HUES64 (cell line): Measurements from ENCODE around the gene SLC25A39.

ENCODE experiments used
- H3K27ac ChIP-seq: 2 replicates; pipeline ENCODE4 v1.7.0; 2013; ENCODE audit warnings: low read depth, low read length, inconsistent platforms
- H3K27me3 ChIP-seq: 2 replicates; pipeline ENCODE4 v1.6.1; 2013; ENCODE audit warnings: mild to moderate bottlenecking, low read length; ENCODE audit not compliant: insufficient read depth
- H3K36me3 ChIP-seq: 2 replicates; pipeline ENCODE4 v1.6.1; 2013; ENCODE audit warnings: mild to moderate bottlenecking, low read length; ENCODE audit not compliant: insufficient read depth
- H3K4me1 ChIP-seq: 2 replicates; pipeline ENCODE4 v1.6.1; 2013; ENCODE audit warnings: mild to moderate bottlenecking, low read length, moderate library complexity; ENCODE audit not compliant: insufficient read depth
- H3K4me3 ChIP-seq: 2 replicates; pipeline ENCODE4 v1.5.1; 2013; ENCODE audit warnings: mild to moderate bottlenecking, low read length, moderate library complexity
- H3K9ac ChIP-seq: 2 replicates; pipeline ENCODE4 v1.6.1; 2013; ENCODE audit warnings: mild to moderate bottlenecking, low read depth, low read length
- H3K9me3 ChIP-seq: 2 replicates; pipeline ENCODE4 v1.6.1; 2013; ENCODE audit warnings: low read depth, low read length; ENCODE audit not compliant: insufficient read depth
- WGBS: fragments of 150-250, 120-280 bp; methylation state at CpG from one replicate; pipeline ENCODE4 v1.1.7; 2013; ENCODE audit warnings: missing lambda C conversion rate; 5-methylcytosine and 5-hydroxymethylcytosine counted together

The SLC25A39 gene

DNA sequence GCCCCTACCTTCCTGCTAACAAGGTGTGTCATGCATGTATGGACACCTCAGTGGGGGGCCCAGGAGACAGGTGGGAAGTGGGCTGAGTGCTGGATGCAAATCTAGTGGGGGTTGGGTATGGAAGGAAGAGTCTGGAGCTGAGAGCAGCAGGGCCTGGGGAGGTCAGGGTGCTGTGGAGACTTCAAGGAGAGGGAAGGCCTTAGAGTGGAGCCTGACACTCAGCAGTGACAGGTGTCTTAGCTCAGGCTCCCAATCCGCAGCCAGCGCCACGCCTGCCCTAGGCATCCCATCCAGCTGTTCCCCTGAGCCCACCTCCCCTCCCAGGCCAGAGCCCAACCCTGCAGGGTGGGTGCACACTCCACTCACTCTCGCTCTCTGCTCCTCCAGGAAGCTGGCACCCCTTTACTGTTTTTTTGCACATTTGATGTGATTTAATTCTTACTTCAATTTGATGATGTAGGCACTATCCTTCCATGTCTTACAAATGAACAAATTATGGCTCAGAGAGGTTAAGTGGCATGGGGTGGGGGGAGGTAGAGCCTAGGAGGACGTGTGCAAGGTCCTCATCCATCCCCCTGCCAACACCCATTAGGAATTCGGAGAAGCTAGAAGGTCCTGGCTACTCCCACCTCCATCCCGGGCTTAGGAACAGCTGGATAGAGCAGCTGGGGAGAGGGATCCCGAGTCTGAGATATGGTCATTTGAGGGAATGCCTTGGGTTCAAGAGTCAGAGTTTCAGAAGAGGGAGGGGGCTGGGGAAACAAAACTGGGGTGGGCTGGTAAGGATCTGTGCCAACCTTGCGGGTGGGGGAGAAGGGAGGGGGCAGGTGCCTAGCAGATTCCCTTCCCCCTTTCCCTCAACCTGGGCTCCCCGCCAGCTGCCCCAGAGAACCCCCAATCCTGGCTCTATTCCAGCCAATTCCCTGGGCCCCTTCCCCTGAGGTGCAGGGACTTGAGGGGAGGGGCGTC is 37.0 kb upstream of the SLC25A39 start:
- H3K9me3 ChIP-seq = no peaks in the 10 kb centered on the region
- 65% methylated on average over 9 of the region's 11 CpGs for WGBS
- no peak overlapping the region for H3K27ac ChIP-seq
- peaks cover 4% of the 10 kb centered on the region; the same call in 1 of the 2 replicates for H3K36me3 ChIP-seq
- peaks cover 16% of the 10 kb centered on the region for H3K27me3 ChIP-seq
- H3K4me1 ChIP-seq = peaks cover 24% of the 10 kb centered on the region
- H3K4me3 ChIP-seq = peak overlapping the region; percentile 88; the same call in 1 of the 2 replicates
- H3K9ac ChIP-seq = no peak overlapping the region

DNA sequence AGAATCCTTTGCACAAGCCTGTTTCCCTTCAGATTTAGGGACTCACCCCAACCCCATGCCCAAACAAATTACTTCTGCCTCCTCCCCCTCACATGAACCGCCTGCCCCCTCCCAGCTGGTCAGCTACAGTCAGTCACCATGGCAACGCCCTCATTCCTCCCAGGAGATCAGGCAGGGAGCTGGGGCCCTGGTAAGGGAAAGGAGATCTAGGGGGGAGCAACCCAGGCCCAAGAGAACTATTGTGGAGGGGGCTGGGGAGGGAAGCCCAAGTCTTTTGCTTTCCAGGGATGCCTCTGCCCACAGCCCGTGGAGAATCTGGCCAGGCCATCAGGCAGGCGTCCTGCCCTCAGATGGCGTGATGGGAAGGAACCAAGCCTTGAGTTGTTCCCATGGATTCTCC is 36.2 kb upstream of the SLC25A39 start:
- Histone ChIP-seq H3K27me3 (peaks cover 13% of the 10 kb centered on the region), H3K9ac (no peak overlapping the region), H3K9me3 (no peaks in the 10 kb centered on the region), H3K4me3 (peak overlapping the region; percentile 1; the same call in 1 of the 2 replicates), H3K36me3 (peaks cover 6% of the 10 kb centered on the region; the same call in 1 of the 2 replicates), H3K27ac (no peak overlapping the region), H3K4me1 (peaks cover 24% of the 10 kb centered on the region)
- WGBS = 61% methylated on average over 5 of the region's 5 CpGs

DNA sequence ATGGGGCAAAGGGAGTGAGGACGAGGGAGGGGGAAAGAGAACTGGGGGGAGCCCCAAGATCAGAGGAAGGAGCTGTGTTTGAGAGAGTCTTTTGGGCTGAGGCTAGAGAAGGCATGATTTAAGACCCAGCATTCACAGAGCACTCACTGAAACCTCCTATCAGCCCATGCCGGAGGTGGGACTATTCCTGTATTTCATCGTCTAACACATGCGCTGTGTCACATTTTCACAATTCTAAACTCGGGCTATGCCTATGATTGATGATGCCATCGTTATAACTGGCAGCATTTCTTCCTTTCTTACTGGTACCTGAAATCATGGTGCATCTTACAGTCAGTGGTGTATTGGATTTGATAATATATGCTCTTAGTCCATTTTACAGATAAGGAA is 35.5 kb upstream of the SLC25A39 start:
- no peak overlapping the region for H3K27ac ChIP-seq
- WGBS = 94% methylated on average over 6 of the region's 6 CpGs
- H3K4me3 ChIP-seq = no peak overlapping the region
- peaks cover 24% of the 10 kb centered on the region for H3K4me1 ChIP-seq
- peaks cover 9% of the 10 kb centered on the region for H3K27me3 ChIP-seq
- H3K9ac ChIP-seq = no peak overlapping the region
- no peaks in the 10 kb centered on the region for H3K9me3 ChIP-seq
- H3K36me3 ChIP-seq = peaks cover 6% of the 10 kb centered on the region; the same call in 1 of the 2 replicates

DNA sequence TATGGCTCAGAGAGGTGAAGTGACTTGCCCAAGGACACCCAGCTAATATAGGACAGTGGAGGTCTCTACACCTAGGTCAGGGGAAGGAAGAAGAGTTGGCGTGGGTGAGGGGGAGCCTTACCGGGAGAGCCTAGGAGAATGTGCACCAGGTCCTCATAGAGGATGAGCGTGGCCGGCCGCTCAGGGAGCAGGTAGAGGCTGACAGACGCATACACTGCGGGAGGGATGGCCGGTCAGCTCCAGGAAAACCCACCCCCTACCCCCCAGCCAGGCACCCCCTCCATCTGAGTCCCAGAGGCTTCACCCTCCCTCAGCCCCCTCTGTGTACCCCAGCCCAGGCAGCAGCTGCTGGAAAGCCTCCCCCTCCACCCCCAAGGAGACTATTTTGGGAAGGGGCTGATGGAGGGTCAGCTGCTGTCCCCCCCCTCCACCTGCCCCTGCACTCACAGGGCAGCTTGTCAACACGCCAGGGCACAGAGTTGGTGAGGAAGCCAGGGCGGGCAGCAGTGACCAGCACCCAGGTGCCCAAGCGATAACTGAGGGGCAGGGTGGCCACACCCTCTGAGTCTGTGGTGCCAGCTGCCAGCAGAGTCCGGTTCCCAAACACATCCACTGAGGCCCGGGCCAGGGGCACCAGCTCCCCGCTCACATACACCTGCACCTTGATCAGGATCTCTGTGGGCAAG is 35.0 kb upstream of the SLC25A39 start:
- Histone ChIP-seq H3K9ac (no peak overlapping the region), H3K27ac (no peak overlapping the region), H3K36me3 (peaks cover 6% of the 10 kb centered on the region; the same call in 1 of the 2 replicates), H3K4me1 (peaks cover 24% of the 10 kb centered on the region), H3K27me3 (peaks cover 5% of the 10 kb centered on the region), H3K4me3 (no peak overlapping the region), H3K9me3 (no peaks in the 10 kb centered on the region)
- WGBS = 96% methylated on average over 14 of the region's 14 CpGs

DNA sequence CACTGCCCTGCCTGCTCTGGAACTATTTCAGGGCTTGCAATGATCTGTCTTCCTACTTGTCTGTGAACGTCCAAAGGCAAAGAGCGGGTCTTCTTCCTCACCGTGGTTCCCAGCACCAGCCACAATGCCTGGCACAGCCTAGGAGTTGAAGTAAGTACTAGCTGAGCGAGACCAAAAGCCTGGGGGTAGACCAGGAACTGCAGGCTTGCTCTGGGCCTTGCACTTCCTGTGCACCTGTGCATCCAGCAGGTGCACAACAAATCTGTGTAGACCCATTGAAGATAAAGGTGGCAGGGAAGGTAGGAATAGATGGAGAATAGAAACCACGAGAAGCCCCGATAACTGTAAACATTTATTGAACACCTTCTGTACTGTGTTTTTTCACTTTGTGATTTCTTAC is 34.4 kb upstream of the SLC25A39 start:
- 92% methylated on average over 6 of the region's 6 CpGs for WGBS
- Histone ChIP-seq H3K36me3 (peaks cover 6% of the 10 kb centered on the region; the same call in 1 of the 2 replicates), H3K4me1 (peaks cover 24% of the 10 kb centered on the region), H3K4me3 (no peak overlapping the region), H3K9me3 (no peaks in the 10 kb centered on the region), H3K27me3 (peaks cover 1% of the 10 kb centered on the region; the same call in 1 of the 2 replicates), H3K27ac (no peak overlapping the region), H3K9ac (no peak overlapping the region)

DNA sequence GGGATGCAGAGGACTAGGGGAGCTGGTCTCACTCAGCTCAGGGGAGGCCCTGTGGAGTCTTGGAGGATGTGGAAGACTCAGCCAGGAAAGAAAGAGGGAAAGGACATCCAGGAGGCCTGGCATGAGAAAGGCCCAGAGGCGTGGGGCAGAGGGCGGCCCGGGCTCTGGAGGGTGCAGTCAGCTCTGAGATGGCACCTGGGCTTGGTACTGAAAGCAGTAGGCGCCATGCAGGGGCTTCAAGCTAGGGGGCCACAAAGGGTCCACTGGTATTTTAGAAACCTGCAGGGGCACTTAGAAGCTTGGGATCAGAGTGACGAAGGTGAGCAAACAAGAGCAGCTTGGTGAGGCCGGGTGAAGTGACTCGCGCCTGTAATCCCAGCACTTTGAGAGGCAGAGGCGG is 33.4 kb upstream of the SLC25A39 start:
- Histone ChIP-seq H3K36me3 (peaks cover 6% of the 10 kb centered on the region; the same call in 1 of the 2 replicates), H3K4me1 (peaks cover 24% of the 10 kb centered on the region), H3K4me3 (no peak overlapping the region), H3K27ac (no peak overlapping the region), H3K9ac (no peak overlapping the region), H3K27me3 (no peaks in the 10 kb centered on the region), H3K9me3 (no peaks in the 10 kb centered on the region)
- WGBS = 93% methylated on average over 9 of the region's 9 CpGs

DNA sequence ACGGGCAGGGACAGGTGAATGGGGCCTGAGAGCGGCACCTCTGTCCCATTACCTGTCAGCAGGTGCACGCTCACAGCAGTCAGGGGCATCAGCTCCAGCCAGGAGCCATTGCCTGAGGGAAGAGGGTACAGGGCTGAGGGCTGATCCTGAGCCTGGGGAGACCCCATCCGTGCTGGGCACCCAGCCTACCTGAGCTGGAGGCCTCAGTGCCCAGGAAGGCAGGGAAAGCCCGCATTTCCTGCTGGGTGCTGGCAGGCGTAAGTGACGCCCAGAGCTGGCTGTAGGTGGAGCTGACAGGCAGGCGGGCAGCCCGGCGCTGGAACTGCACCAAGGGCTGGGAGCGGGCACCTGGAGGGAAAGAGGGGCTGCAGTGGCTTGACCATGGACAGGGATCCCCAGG is 31.6 kb upstream of the SLC25A39 start:
- Histone ChIP-seq H3K9me3 (no peaks in the 10 kb centered on the region), H3K9ac (no peak overlapping the region), H3K4me1 (peaks cover 8% of the 10 kb centered on the region), H3K4me3 (no peak overlapping the region), H3K27me3 (no peaks in the 10 kb centered on the region), H3K36me3 (peaks cover 16% of the 10 kb centered on the region), H3K27ac (no peak overlapping the region)
- WGBS = 92% methylated on average over 11 of the region's 11 CpGs

DNA sequence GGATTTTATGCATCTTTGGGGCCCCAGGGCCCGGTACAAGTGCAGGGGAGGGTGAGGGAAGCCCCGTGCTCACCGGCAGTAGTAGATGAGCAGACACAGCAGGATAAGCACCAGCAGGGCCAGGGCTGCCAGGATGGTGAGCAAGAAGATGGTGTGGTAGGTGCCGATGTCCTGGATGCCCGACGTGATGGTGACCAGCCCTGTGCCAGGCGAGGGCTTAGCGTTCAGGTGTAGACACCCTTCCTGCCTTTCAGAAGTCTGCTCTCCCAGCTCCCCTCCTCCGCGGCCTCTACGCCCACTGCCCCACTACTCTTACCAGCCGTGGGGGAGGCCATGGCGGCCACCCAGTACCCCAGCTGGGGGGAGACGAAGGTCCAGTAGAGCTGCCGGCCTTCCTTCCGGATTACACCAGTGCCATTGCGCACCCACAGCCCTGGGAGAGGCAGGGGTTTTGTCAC is 31.0 kb upstream of the SLC25A39 start:
- H3K4me3 ChIP-seq = no peak overlapping the region
- H3K9me3 ChIP-seq = no peaks in the 10 kb centered on the region
- 92% methylated on average over 17 of the region's 17 CpGs for WGBS
- no peaks in the 10 kb centered on the region for H3K27me3 ChIP-seq
- peaks cover 20% of the 10 kb centered on the region for H3K36me3 ChIP-seq
- H3K4me1 ChIP-seq = peaks cover 2% of the 10 kb centered on the region; the same call in 1 of the 2 replicates
- no peak overlapping the region for H3K9ac ChIP-seq
- H3K27ac ChIP-seq = no peak overlapping the region

DNA sequence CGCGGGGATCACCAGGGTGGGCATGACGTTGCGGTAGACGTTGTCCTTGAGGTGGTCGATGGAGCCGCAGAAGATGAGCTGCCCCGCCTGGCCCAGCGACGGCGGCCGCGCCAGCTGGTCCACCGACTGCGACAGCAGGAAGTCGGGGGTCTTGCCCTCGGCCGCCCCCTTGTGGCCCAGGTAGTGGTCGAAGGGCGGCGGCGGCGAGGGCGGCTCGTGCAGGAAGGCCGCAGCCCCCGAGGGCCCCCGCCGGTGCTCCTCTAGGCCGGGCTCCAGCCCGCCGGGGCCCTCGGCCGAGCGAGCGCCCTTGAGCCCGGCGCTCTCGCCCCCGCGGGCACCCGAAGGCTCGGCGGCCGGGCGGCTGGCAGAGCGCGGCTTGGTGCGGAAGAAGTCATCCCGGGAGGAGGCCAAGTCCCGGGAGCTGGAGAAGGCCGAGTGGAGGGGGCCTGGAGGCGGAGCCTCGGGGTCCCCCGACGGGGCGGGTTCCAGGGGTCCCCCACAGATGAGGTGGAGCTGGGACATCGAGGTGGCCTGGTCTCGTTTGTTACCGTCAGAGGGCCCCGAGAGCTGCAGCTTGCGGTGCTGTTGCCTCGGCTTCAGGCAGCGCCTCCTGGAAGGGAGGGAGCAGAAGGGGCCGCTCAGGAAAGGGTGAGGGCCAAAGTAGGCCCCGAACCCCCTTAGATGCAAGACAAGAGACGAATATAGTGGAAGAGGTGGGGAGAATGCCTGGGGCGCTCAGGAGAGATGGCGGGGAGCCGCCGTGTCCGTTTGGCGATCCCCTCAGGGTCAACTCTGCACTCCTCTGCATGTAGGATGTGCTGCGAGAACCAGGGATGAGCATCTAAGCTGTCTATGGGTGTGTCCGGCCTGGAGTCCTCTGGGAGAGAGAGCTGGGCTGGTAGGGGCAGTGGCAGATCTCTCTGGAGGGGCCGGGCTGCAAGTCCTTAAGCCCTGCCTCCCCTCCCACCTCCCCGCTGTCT is 30.2 kb upstream of the SLC25A39 start:
- peak overlapping the region; percentile 38; the same call in 1 of the 2 replicates for H3K9ac ChIP-seq
- no peaks in the 10 kb centered on the region for H3K4me1 ChIP-seq
- peak overlapping the region; percentile 60 for H3K4me3 ChIP-seq
- H3K27ac ChIP-seq = no peak overlapping the region
- 31% methylated on average over 77 of the region's 77 CpGs for WGBS
- peaks cover 20% of the 10 kb centered on the region for H3K36me3 ChIP-seq
- no peaks in the 10 kb centered on the region for H3K27me3 ChIP-seq
- H3K9me3 ChIP-seq = no peaks in the 10 kb centered on the region

DNA sequence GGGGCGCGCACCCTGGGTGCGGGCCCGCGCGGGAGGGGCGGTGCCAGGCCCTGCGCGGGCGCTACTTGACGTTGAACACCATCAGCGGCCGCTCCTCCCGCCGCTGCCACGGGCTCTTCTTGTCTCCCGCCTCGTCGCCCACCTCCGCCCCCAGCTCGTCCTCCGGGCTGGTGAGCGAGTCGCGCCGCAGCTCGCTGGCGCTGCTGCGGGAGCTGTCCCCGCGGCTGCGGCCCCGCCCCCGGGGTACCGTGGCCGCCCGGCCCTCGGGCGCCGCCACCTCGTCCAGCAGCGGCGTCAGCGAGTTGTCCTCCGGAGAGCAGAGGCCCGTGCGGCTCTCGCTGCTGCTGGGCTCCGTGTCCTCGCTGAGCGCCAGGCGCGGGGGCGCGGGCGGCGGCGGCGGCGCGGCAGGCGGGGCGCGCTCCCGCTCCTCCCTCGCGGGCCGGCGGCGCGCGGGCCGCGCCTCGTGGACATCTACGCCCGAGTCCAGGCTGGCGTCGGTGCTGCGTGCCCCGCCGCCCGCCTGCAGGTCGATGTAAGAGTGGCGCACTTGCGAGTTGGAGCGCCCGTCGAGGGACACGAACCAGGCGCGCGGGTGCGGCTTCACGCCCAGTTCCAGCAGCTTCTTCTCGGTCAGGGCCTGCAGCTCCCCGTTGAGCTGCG is 29.2 kb upstream of the SLC25A39 start:
- WGBS = 3% methylated on average over 98 of the region's 98 CpGs
- Histone ChIP-seq H3K4me3 (peak overlapping the region; percentile 60), H3K27me3 (no peaks in the 10 kb centered on the region), H3K4me1 (no peaks in the 10 kb centered on the region), H3K36me3 (peaks cover 16% of the 10 kb centered on the region), H3K9me3 (no peaks in the 10 kb centered on the region), H3K9ac (peak overlapping the region; percentile 61; the same call in 1 of the 2 replicates), H3K27ac (no peak overlapping the region)
